Esophagus muscularis mucosa (tissue), 4 donors: Measurements from ENCODE around the gene ZFYVE27. TPM values are rescaled to one million over a fixed set of nuclear protein-coding genes. Genes with fewer than 3 reads are reported as not detected.

Experiments
- DNase-seq: peaks from one replicate; pipeline ENCODE4 v3.0.0-alpha.2; 2017; ENCODE audit errors: extremely low spot score
- H3K27ac ChIP-seq, 4 donors: fragments of 200-600 bp; sonication (generic); replicated peaks in 1 of 4; 1 replicate in 3 of 4; 2 replicates in 1 of 4; pipeline ENCODE4 v1.5.1; 2016 to 2019; ENCODE audit warnings: mild to moderate bottlenecking in 1 of 4
- H3K27me3 ChIP-seq, 4 donors: fragments of 200-600 bp; sonication (generic); one replicate each; pipeline versions ENCODE4 v1.5.1 to v1.6.0; 2016 to 2019
- H3K36me3 ChIP-seq, 4 donors: fragments of 200-600 bp; sonication (generic); one replicate each; pipeline ENCODE4 v1.5.1; 2016 to 2019
- H3K4me1 ChIP-seq, 4 donors: fragments of 200-600 bp; sonication (generic); one replicate each; pipeline ENCODE4 v1.5.1; 2016 to 2019
- H3K4me3 ChIP-seq, 4 donors: fragments of 200-600 bp; sonication (generic); 1 replicate in 2 of 4; 2 replicates in 2 of 4; pipeline ENCODE4 v1.5.1; 2016 to 2019; ENCODE audit warnings: mild to moderate bottlenecking in 4 of 4, moderate library complexity in 1 of 4
- H3K9me3 ChIP-seq, 4 donors: fragments of 200-600 bp; sonication (generic); 1 replicate in 3 of 4; 2 replicates in 1 of 4; pipeline ENCODE4 v1.5.1; 2016 to 2019
- EP300 ChIP-seq: sonication (generic); formaldehyde crosslinking; IDR thresholded peaks from one replicate; pipeline ENCODE4 v1.6.1; 2017; ENCODE audit warnings: antibody characterized with exemption
- POLR2A ChIP-seq: fragments of 450-650 bp; IDR thresholded peaks from one replicate; pipeline ENCODE4 v1.6.1; 2017; ENCODE audit warnings: antibody characterized with exemption, moderate library complexity, mild to moderate bottlenecking, low read depth
- POLR2AphosphoS5 ChIP-seq, 2 donors: sonication (generic); formaldehyde crosslinking; IDR thresholded peaks; one replicate each; pipeline ENCODE4 v1.6.1; 2017; ENCODE audit warnings: antibody characterized with exemption in 2 of 2
- WGBS: methylation state at CpG from one replicate; pipeline ENCODE4 v1.1.5; 2018; 5-methylcytosine and 5-hydroxymethylcytosine counted together
- intact Hi-C: fragments of 100-400 bp; cut with DNase I; formaldehyde crosslinking; loops from one replicate; pipeline ENCODE4 v1.15.1; 2023
- total RNA-seq, 4 donors: library from RNA; depleted of rRNA; stranded (reverse); fragments of >200 nt; gene quantifications; one replicate each; pipeline versions ENCODE4 v1.1.0 to v1.2.1, GENCODE V29; 2016
- TF ChIP-seq, protein P1 (sequence below), 3 experiments: fragments of 200-600 bp in 2 of 3; fragments of 450-650 bp in 1 of 3; sonication (generic) in 2 of 3; IDR thresholded peaks; one replicate each; pipeline ENCODE4 v1.5.1; 2017 to 2019; ENCODE audit warnings: antibody characterized with exemption in 3 of 3, mild to moderate bottlenecking in 2 of 3, moderate library complexity in 1 of 3

Gene ZFYVE27
- total RNA-seq, 4 donors from 2014 or later, result 7.1 to 17.2 (median 16.0) TPM

- no peaks in the 10 kb centered on the region for H3K36me3 ChIP-seq
- WGBS, result 70% methylated on average over 8 of the region's 11 CpGs
- H3K27ac ChIP-seq, result peak overlapping the region; percentile 67 to 99 (median 85)
- peaks cover 18 to 48% (median 45%) of the 10 kb centered on the region in 4 donors for H3K4me1 ChIP-seq
- H3K9me3 ChIP-seq, result no peaks in the 10 kb centered on the region
- no peak overlapping the region for H3K4me3 ChIP-seq
- H3K27me3 ChIP-seq, result no peaks in the 10 kb centered on the region
- TF ChIP-seq POLR2AphosphoS5 (IDR thresholded peaks at IDR 0.05), result no peak
- TF ChIP-seq EP300, result no peak
- TF ChIP-seq POLR2A, result no peak
- TF ChIP-seq, protein P1, sequence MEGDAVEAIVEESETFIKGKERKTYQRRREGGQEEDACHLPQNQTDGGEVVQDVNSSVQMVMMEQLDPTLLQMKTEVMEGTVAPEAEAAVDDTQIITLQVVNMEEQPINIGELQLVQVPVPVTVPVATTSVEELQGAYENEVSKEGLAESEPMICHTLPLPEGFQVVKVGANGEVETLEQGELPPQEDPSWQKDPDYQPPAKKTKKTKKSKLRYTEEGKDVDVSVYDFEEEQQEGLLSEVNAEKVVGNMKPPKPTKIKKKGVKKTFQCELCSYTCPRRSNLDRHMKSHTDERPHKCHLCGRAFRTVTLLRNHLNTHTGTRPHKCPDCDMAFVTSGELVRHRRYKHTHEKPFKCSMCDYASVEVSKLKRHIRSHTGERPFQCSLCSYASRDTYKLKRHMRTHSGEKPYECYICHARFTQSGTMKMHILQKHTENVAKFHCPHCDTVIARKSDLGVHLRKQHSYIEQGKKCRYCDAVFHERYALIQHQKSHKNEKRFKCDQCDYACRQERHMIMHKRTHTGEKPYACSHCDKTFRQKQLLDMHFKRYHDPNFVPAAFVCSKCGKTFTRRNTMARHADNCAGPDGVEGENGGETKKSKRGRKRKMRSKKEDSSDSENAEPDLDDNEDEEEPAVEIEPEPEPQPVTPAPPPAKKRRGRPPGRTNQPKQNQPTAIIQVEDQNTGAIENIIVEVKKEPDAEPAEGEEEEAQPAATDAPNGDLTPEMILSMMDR (IDR thresholded peaks at IDR 0.05), result no peak
- intact Hi-C loops, result no loop called here
- DNase-seq, result no peak
These were observed 29.6 kb upstream of the ZFYVE27 start for GRCh38 chr10:97707134-97707861.

- WGBS, result 66% methylated on average over 2 of the region's 2 CpGs
These were observed 28.8 kb upstream of the ZFYVE27 start for GRCh38 chr10:97708167-97708566.

GRCh38 chr10:97708976-97709946, 27.7 kb upstream of the ZFYVE27 start:
- H3K4me3 ChIP-seq, result no peak overlapping the region
- no peaks in the 10 kb centered on the region for H3K36me3 ChIP-seq
- intact Hi-C loops, result no loop called here
- WGBS, result 40% methylated on average over 18 of the region's 18 CpGs
- peak; percentile 96 for DNase-seq
- H3K27ac ChIP-seq, result peak overlapping the region; percentile 67 to 99 (median 85)
- H3K27me3 ChIP-seq, result no peaks in the 10 kb centered on the region
- H3K4me1 ChIP-seq, result peaks cover 27 to 59% (median 57%) of the 10 kb centered on the region in 4 donors
- TF ChIP-seq POLR2AphosphoS5 (IDR thresholded peaks at IDR 0.05), result peak; percentile 64 to 66
- no peak for TF ChIP-seq POLR2A
- TF ChIP-seq, protein P1 (IDR thresholded peaks at IDR 0.05), result peak; percentile 66 to 76 (median 69)
- no peak for TF ChIP-seq EP300
- no peaks in the 10 kb centered on the region for H3K9me3 ChIP-seq

More at GRCh38 chr10:97708167-97708566, 28.8 kb upstream of the ZFYVE27 start:
- intact Hi-C loops, result no loop called here
- H3K27me3 ChIP-seq, result no peaks in the 10 kb centered on the region
- no peaks in the 10 kb centered on the region for H3K9me3 ChIP-seq
- DNase-seq, result no peak
- peaks cover 24 to 56% (median 54%) of the 10 kb centered on the region in 4 donors for H3K4me1 ChIP-seq
- TF ChIP-seq POLR2AphosphoS5 (IDR thresholded peaks at IDR 0.05), result peak; percentile 54 to 73
- TF ChIP-seq, protein P1 (IDR thresholded peaks at IDR 0.05), result no peak
- no peak overlapping the region for H3K4me3 ChIP-seq
- H3K36me3 ChIP-seq, result no peaks in the 10 kb centered on the region
- H3K27ac ChIP-seq, result peak overlapping the region; percentile 67 to 99 (median 85)

DNA sequence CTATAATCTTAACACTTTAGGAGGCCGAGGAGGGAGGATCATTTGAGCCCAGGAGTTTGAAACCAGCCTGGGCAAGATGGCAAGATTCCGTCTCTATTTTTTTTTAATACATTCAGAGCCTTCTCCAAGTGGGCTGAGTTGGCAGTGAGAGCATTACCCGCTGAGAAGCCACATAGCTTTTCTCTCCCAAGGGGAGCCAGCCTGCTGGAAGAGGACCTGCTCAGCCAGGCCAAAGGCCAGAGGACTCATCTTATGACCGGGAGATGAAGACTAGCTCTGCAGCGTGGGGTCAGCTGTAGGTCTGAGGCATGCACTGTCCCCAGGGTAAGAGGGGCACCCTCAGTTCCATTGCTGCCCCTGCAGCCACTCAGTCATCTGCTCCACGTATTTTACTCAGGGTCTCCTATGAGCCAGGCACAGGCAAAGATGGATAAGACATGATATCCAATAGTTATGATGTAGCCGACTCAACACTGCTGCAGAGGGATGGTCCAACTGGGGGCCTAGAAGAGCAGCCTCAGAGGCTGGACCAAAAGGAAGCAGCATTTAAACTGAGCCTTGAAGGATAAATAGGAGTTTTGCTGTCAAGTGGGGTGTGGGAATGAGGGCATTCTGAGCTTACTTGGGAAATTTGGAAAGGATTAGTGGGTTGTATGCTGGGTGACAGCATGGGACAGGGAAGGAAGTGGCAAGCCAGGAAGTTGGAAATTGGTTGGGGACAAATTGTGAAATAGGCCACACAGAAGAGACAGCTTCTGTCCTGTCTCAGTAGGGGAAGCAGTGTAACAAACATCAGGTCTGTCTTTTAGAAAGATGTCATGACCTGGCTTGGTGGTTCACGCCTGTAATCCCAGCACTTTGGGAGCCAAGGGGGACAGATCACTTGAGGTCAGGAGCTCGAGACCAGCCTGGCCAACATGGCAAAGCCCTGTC, 25.0 kb upstream of the ZFYVE27 start:
- TF ChIP-seq POLR2AphosphoS5 (IDR thresholded peaks at IDR 0.05), result no peak
- no peak for TF ChIP-seq POLR2A
- TF ChIP-seq EP300, result no peak
- TF ChIP-seq, protein P1 (IDR thresholded peaks at IDR 0.05), result no peak
- 77% methylated on average over 6 of the region's 9 CpGs for WGBS
- no peak overlapping the region for H3K4me3 ChIP-seq
- H3K9me3 ChIP-seq, result no peaks in the 10 kb centered on the region
- no peaks in the 10 kb centered on the region for H3K27me3 ChIP-seq
- DNase-seq, result peak; percentile 90
- peaks cover 0 to 9% (median 0%) of the 10 kb centered on the region in 4 donors for H3K36me3 ChIP-seq
- intact Hi-C loops, result loop anchor here (2.0 kb wide), 1 partner anchor 19 kb away; no protein-coding TSS in a partner anchor
- H3K4me1 ChIP-seq, result peaks cover 47 to 82% (median 79%) of the 10 kb centered on the region in 4 donors
- peak overlapping the region; percentile 99 to 100 (median 100) for H3K27ac ChIP-seq
